Measurements from ENCODE around the gene HRC.

The HRC gene

GRCh38 chr19:49111218-49111998, 43.8 kb downstream of the HRC start:
- DNase-seq (ENCODE audit: extremely low read depth, low read depth): no peak
- no peak for TF ChIP-seq CTCF (IDR thresholded peaks at IDR 0.05; ENCODE audit: low read depth, low read length, missing control alignments)
- H3K4me3 ChIP-seq (replicated peaks; ENCODE audit: low read depth, low read length): no peak overlapping the region

- H3K4me3 ChIP-seq (replicated peaks; ENCODE audit: low read depth, low read length): no peak overlapping the region
- no peak for TF ChIP-seq CTCF (IDR thresholded peaks at IDR 0.05; ENCODE audit: low read depth, low read length, missing control alignments)
- DNase-seq (ENCODE audit: extremely low read depth, low read depth): no peak
These were observed 44.6 kb downstream of the HRC start for GRCh38 chr19:49110567-49110966.

- H3K4me3 ChIP-seq (replicated peaks; ENCODE audit: low read depth, low read length): no peak overlapping the region
- DNase-seq (ENCODE audit: extremely low read depth, low read depth): no peak
- TF ChIP-seq CTCF (IDR thresholded peaks at IDR 0.05; ENCODE audit: low read depth, low read length, missing control alignments): no peak
These were observed 45.5 kb downstream of the HRC start for GRCh38 chr19:49109569-49110233.

DNA sequence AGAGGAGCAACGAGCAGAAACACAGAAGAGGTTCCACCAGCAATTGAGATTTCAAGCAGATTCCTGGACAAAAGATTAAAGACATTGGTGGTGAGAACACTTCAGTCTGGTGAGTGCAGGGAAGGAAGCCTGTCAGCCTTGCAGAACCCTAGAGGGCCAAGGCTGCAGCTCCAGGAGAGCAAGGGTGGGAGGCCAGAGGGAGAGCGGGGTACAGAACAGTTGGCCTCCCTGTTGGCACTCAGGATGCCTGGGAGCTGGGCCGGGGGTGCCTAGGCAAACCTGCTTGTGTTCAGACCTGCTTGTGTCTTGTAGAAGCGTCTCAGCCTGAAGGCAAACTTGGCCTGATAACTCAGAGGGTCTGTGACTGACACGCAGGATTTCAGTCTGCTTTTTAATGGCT, 46.1 kb downstream of the HRC start:
- H3K4me3 ChIP-seq (replicated peaks; ENCODE audit: low read depth, low read length): no peak overlapping the region
- TF ChIP-seq CTCF (IDR thresholded peaks at IDR 0.05; ENCODE audit: low read depth, low read length, missing control alignments): no peak
- no peak for DNase-seq (ENCODE audit: extremely low read depth, low read depth)

DNA sequence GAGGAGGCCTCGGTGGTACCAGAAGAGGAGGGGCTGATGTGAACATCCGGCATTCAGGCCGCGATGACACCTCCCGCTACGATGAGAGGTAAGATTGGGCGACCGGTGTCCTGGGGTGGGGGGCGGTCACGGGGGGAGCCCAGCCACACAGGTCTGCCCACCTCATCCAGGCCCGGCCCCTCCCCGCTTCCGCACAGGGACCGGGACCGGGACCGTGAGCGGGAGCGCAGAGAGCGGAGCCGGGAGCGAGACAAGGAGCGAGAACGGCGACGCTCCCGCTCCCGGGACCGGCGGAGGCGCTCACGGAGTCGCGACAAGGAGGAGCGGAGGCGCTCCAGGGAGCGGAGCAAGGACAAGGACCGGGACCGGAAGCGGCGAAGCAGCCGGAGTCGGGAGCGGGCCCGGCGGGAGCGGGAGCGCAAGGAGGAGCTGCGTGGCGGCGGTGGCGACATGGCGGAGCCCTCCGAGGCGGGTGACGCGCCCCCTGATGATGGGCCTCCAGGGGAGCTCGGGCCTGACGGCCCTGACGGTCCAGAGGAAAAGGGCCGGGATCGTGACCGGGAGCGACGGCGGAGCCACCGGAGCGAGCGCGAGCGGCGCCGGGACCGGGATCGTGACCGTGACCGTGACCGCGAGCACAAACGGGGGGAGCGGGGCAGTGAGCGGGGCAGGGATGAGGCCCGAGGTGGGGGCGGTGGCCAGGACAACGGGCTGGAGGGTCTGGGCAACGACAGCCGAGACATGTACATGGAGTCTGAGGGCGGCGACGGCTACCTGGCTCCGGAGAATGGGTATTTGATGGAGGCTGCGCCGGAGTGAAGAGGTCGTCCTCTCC, 47.4 kb downstream of the HRC start:
- TF ChIP-seq CTCF (IDR thresholded peaks at IDR 0.05; ENCODE audit: low read depth, low read length, missing control alignments): no peak
- no peak overlapping the region for H3K4me3 ChIP-seq (replicated peaks; ENCODE audit: low read depth, low read length)
- no peak for DNase-seq (ENCODE audit: extremely low read depth, low read depth)

DNA sequence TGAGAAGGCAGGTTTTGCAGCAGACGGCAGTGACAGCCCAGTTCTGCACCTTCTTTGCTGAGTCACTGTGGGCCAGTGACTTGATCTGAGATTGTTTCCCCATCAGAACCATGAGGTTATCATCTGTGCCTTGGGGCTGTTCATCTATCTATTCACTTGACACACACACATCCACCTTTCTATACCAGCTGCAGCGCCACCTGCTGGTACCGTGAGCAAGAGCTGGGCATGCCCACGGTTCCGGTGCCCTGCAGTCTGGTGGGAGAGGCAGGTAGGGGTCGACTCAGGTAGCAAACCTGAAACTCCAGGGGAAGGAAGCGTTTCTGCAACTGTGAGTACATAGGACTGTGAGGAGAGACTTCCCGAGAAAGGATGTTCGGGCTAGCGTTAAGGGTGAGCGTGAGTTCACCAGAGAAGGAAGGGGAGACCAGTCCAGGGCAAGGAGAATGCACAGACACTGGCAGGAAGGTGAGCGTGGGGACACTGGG, 48.5 kb downstream of the HRC start:
- DNase-seq (ENCODE audit: extremely low read depth, low read depth): no peak
- peak; percentile 86 for TF ChIP-seq CTCF (IDR thresholded peaks at IDR 0.05; ENCODE audit: low read depth, low read length, missing control alignments)
- no peak overlapping the region for H3K4me3 ChIP-seq (replicated peaks; ENCODE audit: low read depth, low read length)

Data from HFF-Myc (cell line).